ENCODE results near the gene PRSS23. TPM values are rescaled to one million over a fixed set of nuclear protein-coding genes. Genes with fewer than 3 reads are reported as not detected.

Gene PRSS23
- total RNA-seq, 4 donors from 2014 or later = 11.9 to 36.3 (median 29.0) TPM

DNA sequence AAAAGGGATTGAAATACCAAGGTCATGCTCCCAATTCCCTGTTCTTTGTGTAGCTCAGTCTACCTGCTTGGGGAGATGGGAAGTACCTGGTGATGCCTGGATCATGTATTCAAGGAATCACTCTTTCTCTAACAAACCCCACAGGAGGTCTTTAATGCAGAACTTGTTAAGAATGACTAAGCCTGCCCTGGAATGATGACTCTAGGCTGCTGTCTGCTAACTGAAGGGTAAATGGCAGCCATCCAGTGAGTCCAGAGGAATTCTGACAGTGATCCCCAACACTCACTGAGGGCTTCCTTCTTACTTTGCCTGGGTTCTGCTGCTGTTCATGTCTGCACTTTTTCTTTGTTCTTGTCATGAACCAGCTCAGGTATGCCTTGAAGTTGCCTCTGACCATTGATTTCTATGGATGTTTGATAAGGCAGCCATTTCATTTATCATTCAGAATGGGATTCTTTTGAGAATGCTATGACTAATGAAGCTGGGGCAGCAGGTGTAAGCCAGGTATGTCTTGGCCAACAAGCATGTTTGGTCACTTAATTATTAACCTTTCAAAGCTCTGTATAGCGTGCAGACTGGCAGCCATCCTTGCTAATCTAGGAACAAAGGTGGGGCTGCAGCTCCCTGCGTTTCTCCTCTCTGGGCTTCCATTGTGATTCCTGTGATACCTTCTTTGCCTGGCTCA is 11.4 kb downstream of the PRSS23 start:
- DNase-seq (ENCODE audit: low spot score in 2 of 2) = no peak
- H3K9me3 ChIP-seq = no peaks in the 10 kb centered on the region
- no peaks in the 10 kb centered on the region for H3K27me3 ChIP-seq
- TF ChIP-seq, protein P1, sequence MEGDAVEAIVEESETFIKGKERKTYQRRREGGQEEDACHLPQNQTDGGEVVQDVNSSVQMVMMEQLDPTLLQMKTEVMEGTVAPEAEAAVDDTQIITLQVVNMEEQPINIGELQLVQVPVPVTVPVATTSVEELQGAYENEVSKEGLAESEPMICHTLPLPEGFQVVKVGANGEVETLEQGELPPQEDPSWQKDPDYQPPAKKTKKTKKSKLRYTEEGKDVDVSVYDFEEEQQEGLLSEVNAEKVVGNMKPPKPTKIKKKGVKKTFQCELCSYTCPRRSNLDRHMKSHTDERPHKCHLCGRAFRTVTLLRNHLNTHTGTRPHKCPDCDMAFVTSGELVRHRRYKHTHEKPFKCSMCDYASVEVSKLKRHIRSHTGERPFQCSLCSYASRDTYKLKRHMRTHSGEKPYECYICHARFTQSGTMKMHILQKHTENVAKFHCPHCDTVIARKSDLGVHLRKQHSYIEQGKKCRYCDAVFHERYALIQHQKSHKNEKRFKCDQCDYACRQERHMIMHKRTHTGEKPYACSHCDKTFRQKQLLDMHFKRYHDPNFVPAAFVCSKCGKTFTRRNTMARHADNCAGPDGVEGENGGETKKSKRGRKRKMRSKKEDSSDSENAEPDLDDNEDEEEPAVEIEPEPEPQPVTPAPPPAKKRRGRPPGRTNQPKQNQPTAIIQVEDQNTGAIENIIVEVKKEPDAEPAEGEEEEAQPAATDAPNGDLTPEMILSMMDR (IDR thresholded peaks at IDR 0.05) = no peak
- TF ChIP-seq POLR2A (IDR thresholded peaks at IDR 0.05) = no peak
- TF ChIP-seq EP300 (IDR thresholded peaks at IDR 0.05) = no peak
- 87 to 94% methylated on average over 2 of the region's 2 CpGs for WGBS, 2 donors
- no peak overlapping the region for H3K4me3 ChIP-seq
- H3K4me1 ChIP-seq = peaks cover 0 to 56% (median 10%) of the 10 kb centered on the region in 4 donors
- peak overlapping the region in 3 of 4 donors; percentile 14 to 62 (median 26) for H3K27ac ChIP-seq
- H3K36me3 ChIP-seq = no peaks in the 10 kb centered on the region

DNA sequence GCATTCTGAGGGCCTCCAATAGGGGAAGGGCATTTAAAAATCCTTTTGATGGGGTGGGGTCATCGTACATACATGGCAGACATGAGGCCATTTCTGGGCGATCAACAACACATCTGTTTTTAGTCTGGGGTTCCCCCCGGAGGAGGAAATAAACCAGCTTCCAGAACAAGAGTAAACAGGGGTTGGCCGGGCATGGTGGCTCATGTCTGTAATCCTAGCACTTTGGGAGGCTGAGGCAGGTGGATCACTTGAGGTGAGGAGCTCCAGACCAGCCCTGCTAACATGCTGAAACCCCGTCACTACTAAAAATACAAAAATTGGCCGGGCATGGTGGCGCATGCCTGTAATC is 12.0 kb downstream of the PRSS23 start:
- H3K27ac ChIP-seq = peak overlapping the region in 2 of 4 donors; percentile 17 to 62
- no peak for DNase-seq (ENCODE audit: low spot score in 2 of 2)
- H3K27me3 ChIP-seq = no peaks in the 10 kb centered on the region
- TF ChIP-seq POLR2A (IDR thresholded peaks at IDR 0.05) (no peak), EP300 (IDR thresholded peaks at IDR 0.05) (no peak)
- TF ChIP-seq, protein P1 (IDR thresholded peaks at IDR 0.05) = no peak
- H3K4me3 ChIP-seq = no peak overlapping the region
- peaks cover 0 to 56% (median 13%) of the 10 kb centered on the region in 4 donors for H3K4me1 ChIP-seq
- H3K36me3 ChIP-seq = no peaks in the 10 kb centered on the region
- no peaks in the 10 kb centered on the region for H3K9me3 ChIP-seq
- WGBS, 2 donors = 83 to 90% methylated on average over 3 to 7 of the region's 7 CpGs

DNA sequence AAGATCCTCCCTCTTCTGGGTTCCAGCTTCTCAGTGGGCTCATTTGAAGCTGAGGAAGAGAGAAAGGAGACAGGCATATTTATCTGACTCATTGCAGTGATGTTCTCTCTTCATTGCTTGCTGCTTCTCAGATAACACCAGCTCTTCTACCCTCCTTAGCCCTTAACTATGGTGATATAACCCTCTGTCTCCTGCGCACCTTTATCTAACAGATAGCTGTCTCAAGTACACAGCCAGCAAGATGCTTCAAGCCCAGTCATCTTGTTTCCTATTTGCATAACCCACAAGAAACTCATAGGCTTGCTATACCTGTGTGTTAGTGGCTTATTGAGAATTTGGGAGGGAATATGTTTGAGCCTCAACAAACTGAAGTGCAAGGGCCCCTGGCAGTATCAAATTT is 12.6 kb downstream of the PRSS23 start:
- WGBS, 2 donors = 94 to 100% methylated on average over 1 of the region's 1 CpG
- Histone ChIP-seq H3K27me3 (no peaks in the 10 kb centered on the region), H3K4me1 (peaks cover 0 to 55% (median 16%) of the 10 kb centered on the region in 4 donors), H3K27ac (peak overlapping the region in 2 of 4 donors; percentile 2 to 17), H3K36me3 (no peaks in the 10 kb centered on the region), H3K4me3 (no peak overlapping the region), H3K9me3 (no peaks in the 10 kb centered on the region)
- TF ChIP-seq POLR2A (IDR thresholded peaks at IDR 0.05) (no peak), EP300 (IDR thresholded peaks at IDR 0.05) (no peak)
- TF ChIP-seq, protein P1 (IDR thresholded peaks at IDR 0.05) = no peak
- no peak for DNase-seq (ENCODE audit: low spot score in 2 of 2)

DNA sequence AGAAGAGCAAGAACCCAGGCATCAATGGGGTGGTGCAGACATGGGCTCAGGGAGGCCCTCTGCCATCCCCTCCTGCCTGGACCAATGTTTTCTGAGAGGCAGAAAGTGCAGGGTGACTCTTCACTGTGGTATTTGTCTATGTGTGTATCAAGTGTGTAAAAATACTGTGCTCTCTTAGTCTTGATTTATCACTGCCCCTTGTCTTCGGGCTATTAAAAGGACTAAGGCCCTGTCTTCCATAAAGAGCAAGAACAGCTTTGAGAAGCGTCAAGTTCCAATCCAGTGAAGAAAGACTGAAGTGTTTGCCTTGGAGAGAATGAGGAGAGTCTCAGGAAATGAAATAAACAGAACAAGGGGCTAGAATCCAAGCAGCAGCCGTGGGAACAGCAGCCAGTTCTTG is 14.4 kb downstream of the PRSS23 start:
- H3K4me3 ChIP-seq = no peak overlapping the region
- 28 to 55% methylated on average over 3 of the region's 3 CpGs for WGBS, 2 donors
- H3K36me3 ChIP-seq = no peaks in the 10 kb centered on the region
- peak overlapping the region in 3 of 4 donors; percentile 8 to 63 (median 60) for H3K27ac ChIP-seq
- no peaks in the 10 kb centered on the region for H3K9me3 ChIP-seq
- H3K27me3 ChIP-seq = no peaks in the 10 kb centered on the region
- no peak for DNase-seq (ENCODE audit: low spot score in 2 of 2)
- peaks cover 0 to 58% (median 12%) of the 10 kb centered on the region in 4 donors for H3K4me1 ChIP-seq
- TF ChIP-seq, protein P1 (IDR thresholded peaks at IDR 0.05) = no peak
- TF ChIP-seq POLR2A (IDR thresholded peaks at IDR 0.05) (no peak), EP300 (IDR thresholded peaks at IDR 0.05) (no peak)

DNA sequence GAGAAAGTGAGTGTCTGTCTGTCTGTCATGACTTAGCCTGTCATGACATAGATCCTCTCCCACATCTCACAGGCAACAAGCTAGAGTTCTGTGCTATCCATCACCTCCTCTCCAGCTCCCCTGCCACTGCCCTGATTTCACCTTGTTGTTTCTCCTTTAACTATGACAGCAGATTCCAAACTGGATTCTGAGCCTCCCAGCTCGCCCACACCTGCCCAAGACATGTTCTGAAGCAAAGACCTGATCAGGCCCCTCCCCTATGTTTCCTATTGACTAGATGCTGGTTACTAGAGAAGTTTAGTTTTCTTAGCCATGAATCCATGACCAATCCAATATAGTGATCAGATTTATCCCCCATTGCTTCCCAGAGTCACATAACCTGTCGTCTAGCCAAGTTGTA is 15.4 kb downstream of the PRSS23 start:
- peaks cover 0 to 51% (median 10%) of the 10 kb centered on the region in 4 donors for H3K4me1 ChIP-seq
- H3K36me3 ChIP-seq = no peaks in the 10 kb centered on the region
- H3K27ac ChIP-seq = peak overlapping the region in 2 of 4 donors; percentile 60 to 63
- no peak for DNase-seq (ENCODE audit: low spot score in 2 of 2)
- no peak for TF ChIP-seq EP300 (IDR thresholded peaks at IDR 0.05)
- TF ChIP-seq, protein P1 (IDR thresholded peaks at IDR 0.05) = no peak
- no peak for TF ChIP-seq POLR2A (IDR thresholded peaks at IDR 0.05)
- 68 to 100% methylated on average over 2 of the region's 2 CpGs for WGBS, 2 donors
- H3K4me3 ChIP-seq = no peak overlapping the region
- no peaks in the 10 kb centered on the region for H3K27me3 ChIP-seq
- H3K9me3 ChIP-seq = no peaks in the 10 kb centered on the region

Data from tibial nerve (tissue), 4 donors.